NK-92 treated with Interleukin-12 subunit alpha and Interleukin-12 subunit beta, amount 100 ng/mL, for 24 hours (cell line): Measurements from ENCODE around the gene KIF7.
"Not testable (repeated sequence)": the region's sequence is repeated elsewhere in the genome, so short reads cannot be mapped to it uniquely, and the experiment has no call there.

Experiments
- DNase-seq: peaks from one replicate; lab custom pipeline; 2025; lab: John Stamatoyannopoulos, UW

Gene KIF7

GRCh38 chr15:89614164-89614563 lies 41.1 kb downstream of the KIF7 start:
- DNase-seq, result no peak

DNA sequence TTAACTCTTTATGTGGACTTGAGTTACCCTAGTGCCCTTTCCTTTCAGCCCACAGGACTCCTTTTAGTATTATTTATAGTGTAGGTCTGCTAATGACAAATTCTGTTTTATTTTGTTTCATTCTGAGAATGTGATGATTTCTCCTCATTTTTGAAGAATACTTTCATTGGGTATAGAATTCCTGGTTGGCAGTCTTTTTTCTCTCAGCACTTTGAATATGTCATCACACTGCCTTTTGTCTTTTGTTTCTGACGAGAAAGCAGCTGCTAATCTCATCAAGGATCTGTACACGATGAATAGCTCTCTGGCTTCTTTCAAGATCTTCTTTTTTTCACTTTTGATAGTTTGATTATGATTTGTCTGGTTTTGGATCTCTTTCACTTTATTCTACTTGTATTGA lies 42.2 kb downstream of the KIF7 start:
- DNase-seq, result no peak

GRCh38 chr15:89611317-89611716 lies 44.0 kb downstream of the KIF7 start:
- no peak for DNase-seq

DNA sequence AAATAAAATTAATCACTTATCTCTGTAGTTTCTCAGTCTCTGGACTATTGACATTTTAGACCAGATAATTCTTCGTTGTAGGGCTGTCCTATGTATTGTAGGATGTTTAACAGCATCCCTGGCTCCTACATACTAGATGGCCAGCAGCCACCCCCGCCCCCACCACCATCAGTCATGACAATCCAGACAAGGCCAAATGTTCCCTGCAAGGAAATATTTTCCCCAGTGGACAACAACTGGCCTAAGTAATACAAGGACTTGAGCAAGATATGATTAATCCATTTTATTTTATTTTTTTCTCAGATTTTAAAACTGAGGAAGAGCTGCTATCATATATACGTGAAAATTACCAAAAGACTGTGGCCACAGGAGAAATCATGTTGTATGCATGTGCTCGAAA lies 56.2 kb downstream of the KIF7 start:
- DNase-seq, result no peak

- no peak for DNase-seq
These were observed 62.2 kb downstream of the KIF7 start for GRCh38 chr15:89593018-89593417.

- no peak for DNase-seq
These were observed 63.4 kb downstream of the KIF7 start for GRCh38 chr15:89591834-89592233.

DNA sequence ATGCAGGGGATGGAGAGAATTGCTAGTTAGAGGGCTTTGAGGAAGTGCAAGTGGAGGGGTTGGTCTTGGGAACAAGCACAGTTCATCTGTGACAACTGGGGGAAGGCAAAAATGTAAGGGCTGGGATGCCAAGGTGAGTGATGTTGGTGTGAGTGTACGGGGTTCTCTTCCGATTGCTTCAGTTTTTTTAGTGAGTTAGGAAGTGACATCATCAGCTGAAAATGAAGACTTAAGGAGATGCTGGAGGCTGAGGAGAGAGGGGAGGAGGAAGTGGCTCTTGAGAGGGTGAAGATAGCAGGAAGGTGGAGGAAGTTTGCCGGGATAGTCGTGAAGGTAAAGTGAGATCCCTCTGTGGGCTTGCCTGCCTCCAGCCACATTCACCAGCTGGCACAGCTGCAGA lies 67.3 kb downstream of the KIF7 start:
- DNase-seq, result no peak

DNA sequence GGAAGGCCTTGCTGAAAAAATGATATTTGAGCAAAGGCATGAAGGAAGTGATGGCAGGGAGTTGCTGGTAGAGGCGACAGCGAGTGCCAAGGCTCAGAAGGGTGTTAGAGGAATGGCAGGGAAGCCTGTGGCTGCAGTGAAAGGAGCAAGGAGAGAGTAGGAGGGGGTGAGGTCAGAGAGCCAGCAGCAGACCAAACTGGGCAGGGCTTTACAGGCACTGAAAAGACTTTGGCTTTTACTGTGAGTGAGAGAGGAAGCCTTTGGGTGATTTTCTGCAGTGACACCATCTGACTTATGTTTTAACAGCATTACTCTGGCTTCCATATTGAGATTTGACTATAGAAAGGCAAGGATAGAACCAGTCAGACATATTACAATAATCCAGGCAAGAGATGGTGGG lies 68.6 kb downstream of the KIF7 start:
- no peak for DNase-seq

- not testable (repeated sequence) for DNase-seq
These were observed 74.5 kb downstream of the KIF7 start for GRCh38 chr15:89580747-89581146.

GRCh38 chr15:89578146-89578545 lies 77.1 kb downstream of the KIF7 start:
- no peak for DNase-seq
